HG02678 (cell line): ENCODE measurements around the gene IP6K2.

Experiments
- ATAC-seq: cut with Tn5 transposase; IDR thresholded peaks from one replicate; pipeline ENCODE4 v1.9.1; 2021; ENCODE audit warnings: mild to moderate bottlenecking, moderate library complexity; ENCODE audit not compliant: unreplicated experiment

IP6K2 gene

GRCh38 chr3:48644898-48645760 lies 71.9 kb downstream of the IP6K2 start:
- no peak for ATAC-seq

- ATAC-seq, result no peak
These were observed 74.4 kb downstream of the IP6K2 start for GRCh38 chr3:48642605-48643004.

GRCh38 chr3:48641396-48641795 lies 75.6 kb downstream of the IP6K2 start:
- ATAC-seq, result no peak

- no peak for ATAC-seq
These were observed 76.9 kb downstream of the IP6K2 start for GRCh38 chr3:48639944-48640606.
